HepG2 (cell line): ENCODE measurements around the gene RAB36. TPM values are rescaled to one million over a fixed set of nuclear protein-coding genes. Genes with fewer than 3 reads are reported as not detected.

Source experiments
- ADNP ChIP-seq: sonication (generic); formaldehyde crosslinking; IDR thresholded peaks from 2 replicates; pipeline ENCODE4 v1.4.0; 2020; ENCODE audit warnings: missing genetic modification reagents
- BORCS8-MEF2B ChIP-seq: sonication (generic); formaldehyde crosslinking; IDR thresholded peaks from 2 replicates; pipeline ENCODE4 v1.8.0; 2022; ENCODE audit warnings: mild to moderate bottlenecking, missing genetic modification reagents
- FOSL1 ChIP-seq: sonication (generic); formaldehyde crosslinking; IDR thresholded peaks from 2 replicates; pipeline ENCODE4 v1.9.0; 2021; ENCODE audit warnings: missing genetic modification reagents, borderline replicate concordance
- NFATC3 ChIP-seq: sonication (generic); formaldehyde crosslinking; IDR thresholded peaks from 2 replicates; pipeline ENCODE4 v1.5.1; 2020; ENCODE audit warnings: mild to moderate bottlenecking, missing genetic modification reagents
- RBM22 ChIP-seq: fragments of 200-400 bp; formaldehyde crosslinking; optimal IDR thresholded peaks from 2 replicates; pipeline ENCODE3; 2017; ENCODE audit warnings: mild to moderate bottlenecking, low read length, moderate library complexity
- ZNF605 ChIP-seq: sonication (generic); formaldehyde crosslinking; IDR thresholded peaks from 2 replicates; pipeline ENCODE4 v1.8.0; 2022; ENCODE audit warnings: mild to moderate bottlenecking, missing genetic modification reagents
- ZNF660 ChIP-seq: sonication (generic); formaldehyde crosslinking; IDR thresholded peaks from 2 replicates; pipeline ENCODE4 v1.5.1; 2020; ENCODE audit warnings: mild to moderate bottlenecking, low read depth, missing genetic modification reagents, borderline replicate concordance
- polyA plus RNA-seq, 8 experiments: library from polyadenylated mRNA; depleted of rRNA in 3 of 8; stranded (reverse) in 7 of 8; unstranded in 1 of 8; fragments of >200 nt; fragmentation: Illumina TruSeq in 4 of 8; extraction: Trizol in 4 of 8; gene quantifications; 2 replicates each; pipeline versions ENCODE4 v1.2.1 to v1.2.3, GENCODE V29; 2011 to 2016; ENCODE audit warnings: low read depth in 4 of 8, missing spikeins in 1 of 8, mixed read lengths in 1 of 8; ENCODE audit not compliant: insufficient read depth in 1 of 8
- total RNA-seq, 5 experiments: library from RNA; depleted of rRNA; stranded (reverse); fragments of >200 nt; fragmentation: Illumina TruSeq; extraction: Trizol; gene quantifications; 2 replicates each; pipeline ENCODE4 v1.2.3, GENCODE V29; 2016; ENCODE audit warnings: low read depth in 1 of 5
- TF ChIP-seq, protein P1 (sequence below): sonication (generic); formaldehyde crosslinking; IDR thresholded peaks from 2 replicates; pipeline ENCODE4 v1.4.0; 2020; ENCODE audit warnings: missing genetic modification reagents, borderline replicate concordance
- TF ChIP-seq, protein P2 (sequence below): sonication (generic); formaldehyde crosslinking; IDR thresholded peaks from 2 replicates; pipeline ENCODE4 v1.5.1; 2020; ENCODE audit warnings: missing genetic modification reagents, mild to moderate bottlenecking, borderline replicate concordance
- TF ChIP-seq, protein P3 (sequence below): sonication (generic); formaldehyde crosslinking; conservative IDR thresholded peaks from 2 replicates; pipeline ENCODE4 v1.5.0; 2020; ENCODE audit warnings: missing genetic modification reagents
- TF ChIP-seq, protein P4 (sequence below): IDR thresholded peaks from 2 replicates; pipeline ENCODE4 v1.4.0; 2020; ENCODE audit warnings: mild to moderate bottlenecking, missing genetic modification reagents
- TF ChIP-seq, protein P5 (sequence below), 2 experiments: sonication (generic) in 1 of 2; formaldehyde crosslinking in 1 of 2; IDR thresholded peaks; 2 replicates each; pipeline versions ENCODE4 v1.4.0 to v1.6.1; 2018 to 2020; ENCODE audit warnings: missing genetic modification reagents in 2 of 2, borderline replicate concordance in 1 of 2, low read depth in 1 of 2, mild to moderate bottlenecking in 1 of 2, missing biosample characterization in 1 of 2
- TF ChIP-seq, protein P6 (sequence below): sonication (generic); formaldehyde crosslinking; IDR thresholded peaks from 2 replicates; pipeline ENCODE4 v1.4.0; 2020; ENCODE audit warnings: mild to moderate bottlenecking, missing genetic modification reagents

RAB36 gene
- total and polyA plus RNA-seq, 2 of the 13 experiments (the other 11 are each of a cell fraction or from before 2014, with no cell fraction given): 0.24 to 0.86 TPM

DNA sequence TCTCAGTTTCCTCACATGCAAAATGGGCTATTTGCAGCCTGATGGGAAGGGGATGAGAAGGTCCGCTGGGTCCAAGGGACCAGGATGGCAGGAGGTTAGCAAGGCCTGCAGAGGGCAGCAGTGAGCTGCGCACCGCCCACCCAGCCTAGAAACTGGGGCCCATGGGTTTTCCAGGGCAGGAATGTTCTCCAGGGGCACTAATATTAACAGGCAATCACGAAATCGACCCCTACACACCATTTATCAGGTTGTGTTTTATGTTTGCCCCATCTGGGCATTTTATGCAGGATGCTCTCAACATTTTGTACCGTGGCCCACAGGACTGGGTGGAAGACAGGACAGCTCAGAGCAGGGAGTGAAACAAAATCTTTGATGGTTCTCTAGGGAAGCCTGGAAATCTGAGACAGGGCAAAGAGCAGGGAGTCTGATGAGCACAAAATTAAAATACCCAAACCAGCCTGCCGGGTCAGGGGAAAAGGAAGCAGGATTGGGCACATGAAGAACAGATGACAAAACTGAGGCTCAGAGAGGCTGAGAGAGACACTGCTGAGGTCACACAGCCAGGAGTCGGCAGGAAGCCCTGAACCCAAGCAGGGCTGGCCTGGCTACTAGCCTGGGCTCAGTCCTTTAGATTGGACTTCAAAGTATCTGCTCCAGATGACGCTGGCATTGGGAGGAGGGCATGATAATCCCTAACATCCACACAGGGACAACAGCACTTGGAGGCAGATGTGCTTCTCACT, 33.4 kb downstream of the RAB36 start (continued):
- TF ChIP-seq, protein P1, sequence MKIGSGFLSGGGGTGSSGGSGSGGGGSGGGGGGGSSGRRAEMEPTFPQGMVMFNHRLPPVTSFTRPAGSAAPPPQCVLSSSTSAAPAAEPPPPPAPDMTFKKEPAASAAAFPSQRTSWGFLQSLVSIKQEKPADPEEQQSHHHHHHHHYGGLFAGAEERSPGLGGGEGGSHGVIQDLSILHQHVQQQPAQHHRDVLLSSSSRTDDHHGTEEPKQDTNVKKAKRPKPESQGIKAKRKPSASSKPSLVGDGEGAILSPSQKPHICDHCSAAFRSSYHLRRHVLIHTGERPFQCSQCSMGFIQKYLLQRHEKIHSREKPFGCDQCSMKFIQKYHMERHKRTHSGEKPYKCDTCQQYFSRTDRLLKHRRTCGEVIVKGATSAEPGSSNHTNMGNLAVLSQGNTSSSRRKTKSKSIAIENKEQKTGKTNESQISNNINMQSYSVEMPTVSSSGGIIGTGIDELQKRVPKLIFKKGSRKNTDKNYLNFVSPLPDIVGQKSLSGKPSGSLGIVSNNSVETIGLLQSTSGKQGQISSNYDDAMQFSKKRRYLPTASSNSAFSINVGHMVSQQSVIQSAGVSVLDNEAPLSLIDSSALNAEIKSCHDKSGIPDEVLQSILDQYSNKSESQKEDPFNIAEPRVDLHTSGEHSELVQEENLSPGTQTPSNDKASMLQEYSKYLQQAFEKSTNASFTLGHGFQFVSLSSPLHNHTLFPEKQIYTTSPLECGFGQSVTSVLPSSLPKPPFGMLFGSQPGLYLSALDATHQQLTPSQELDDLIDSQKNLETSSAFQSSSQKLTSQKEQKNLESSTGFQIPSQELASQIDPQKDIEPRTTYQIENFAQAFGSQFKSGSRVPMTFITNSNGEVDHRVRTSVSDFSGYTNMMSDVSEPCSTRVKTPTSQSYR (CRISPR knock-in tag): no peak
- TF ChIP-seq, protein P2, sequence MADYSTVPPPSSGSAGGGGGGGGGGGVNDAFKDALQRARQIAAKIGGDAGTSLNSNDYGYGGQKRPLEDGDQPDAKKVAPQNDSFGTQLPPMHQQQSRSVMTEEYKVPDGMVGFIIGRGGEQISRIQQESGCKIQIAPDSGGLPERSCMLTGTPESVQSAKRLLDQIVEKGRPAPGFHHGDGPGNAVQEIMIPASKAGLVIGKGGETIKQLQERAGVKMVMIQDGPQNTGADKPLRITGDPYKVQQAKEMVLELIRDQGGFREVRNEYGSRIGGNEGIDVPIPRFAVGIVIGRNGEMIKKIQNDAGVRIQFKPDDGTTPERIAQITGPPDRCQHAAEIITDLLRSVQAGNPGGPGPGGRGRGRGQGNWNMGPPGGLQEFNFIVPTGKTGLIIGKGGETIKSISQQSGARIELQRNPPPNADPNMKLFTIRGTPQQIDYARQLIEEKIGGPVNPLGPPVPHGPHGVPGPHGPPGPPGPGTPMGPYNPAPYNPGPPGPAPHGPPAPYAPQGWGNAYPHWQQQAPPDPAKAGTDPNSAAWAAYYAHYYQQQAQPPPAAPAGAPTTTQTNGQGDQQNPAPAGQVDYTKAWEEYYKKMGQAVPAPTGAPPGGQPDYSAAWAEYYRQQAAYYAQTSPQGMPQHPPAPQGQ: 0 out of 2 replicates have a peak, but pooled peaks have one; percentile 30
- TF ChIP-seq ZNF605 (no peak), BORCS8-MEF2B (CRISPR knock-in tag) (no peak), ADNP (no peak), FOSL1 (no peak), ZNF660 (CRISPR knock-in tag) (no peak), RBM22 (no peak), NFATC3 (CRISPR knock-in tag) (peak; percentile 82; the same call in 1 of the 2 replicates)
- TF ChIP-seq, protein P3, sequence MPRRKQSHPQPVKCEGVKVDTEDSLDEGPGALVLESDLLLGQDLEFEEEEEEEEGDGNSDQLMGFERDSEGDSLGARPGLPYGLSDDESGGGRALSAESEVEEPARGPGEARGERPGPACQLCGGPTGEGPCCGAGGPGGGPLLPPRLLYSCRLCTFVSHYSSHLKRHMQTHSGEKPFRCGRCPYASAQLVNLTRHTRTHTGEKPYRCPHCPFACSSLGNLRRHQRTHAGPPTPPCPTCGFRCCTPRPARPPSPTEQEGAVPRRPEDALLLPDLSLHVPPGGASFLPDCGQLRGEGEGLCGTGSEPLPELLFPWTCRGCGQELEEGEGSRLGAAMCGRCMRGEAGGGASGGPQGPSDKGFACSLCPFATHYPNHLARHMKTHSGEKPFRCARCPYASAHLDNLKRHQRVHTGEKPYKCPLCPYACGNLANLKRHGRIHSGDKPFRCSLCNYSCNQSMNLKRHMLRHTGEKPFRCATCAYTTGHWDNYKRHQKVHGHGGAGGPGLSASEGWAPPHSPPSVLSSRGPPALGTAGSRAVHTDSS: no peak
- TF ChIP-seq, protein P4, sequence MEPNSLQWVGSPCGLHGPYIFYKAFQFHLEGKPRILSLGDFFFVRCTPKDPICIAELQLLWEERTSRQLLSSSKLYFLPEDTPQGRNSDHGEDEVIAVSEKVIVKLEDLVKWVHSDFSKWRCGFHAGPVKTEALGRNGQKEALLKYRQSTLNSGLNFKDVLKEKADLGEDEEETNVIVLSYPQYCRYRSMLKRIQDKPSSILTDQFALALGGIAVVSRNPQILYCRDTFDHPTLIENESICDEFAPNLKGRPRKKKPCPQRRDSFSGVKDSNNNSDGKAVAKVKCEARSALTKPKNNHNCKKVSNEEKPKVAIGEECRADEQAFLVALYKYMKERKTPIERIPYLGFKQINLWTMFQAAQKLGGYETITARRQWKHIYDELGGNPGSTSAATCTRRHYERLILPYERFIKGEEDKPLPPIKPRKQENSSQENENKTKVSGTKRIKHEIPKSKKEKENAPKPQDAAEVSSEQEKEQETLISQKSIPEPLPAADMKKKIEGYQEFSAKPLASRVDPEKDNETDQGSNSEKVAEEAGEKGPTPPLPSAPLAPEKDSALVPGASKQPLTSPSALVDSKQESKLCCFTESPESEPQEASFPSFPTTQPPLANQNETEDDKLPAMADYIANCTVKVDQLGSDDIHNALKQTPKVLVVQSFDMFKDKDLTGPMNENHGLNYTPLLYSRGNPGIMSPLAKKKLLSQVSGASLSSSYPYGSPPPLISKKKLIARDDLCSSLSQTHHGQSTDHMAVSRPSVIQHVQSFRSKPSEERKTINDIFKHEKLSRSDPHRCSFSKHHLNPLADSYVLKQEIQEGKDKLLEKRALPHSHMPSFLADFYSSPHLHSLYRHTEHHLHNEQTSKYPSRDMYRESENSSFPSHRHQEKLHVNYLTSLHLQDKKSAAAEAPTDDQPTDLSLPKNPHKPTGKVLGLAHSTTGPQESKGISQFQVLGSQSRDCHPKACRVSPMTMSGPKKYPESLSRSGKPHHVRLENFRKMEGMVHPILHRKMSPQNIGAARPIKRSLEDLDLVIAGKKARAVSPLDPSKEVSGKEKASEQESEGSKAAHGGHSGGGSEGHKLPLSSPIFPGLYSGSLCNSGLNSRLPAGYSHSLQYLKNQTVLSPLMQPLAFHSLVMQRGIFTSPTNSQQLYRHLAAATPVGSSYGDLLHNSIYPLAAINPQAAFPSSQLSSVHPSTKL (CRISPR knock-in tag): no peak
- TF ChIP-seq, protein P5, sequence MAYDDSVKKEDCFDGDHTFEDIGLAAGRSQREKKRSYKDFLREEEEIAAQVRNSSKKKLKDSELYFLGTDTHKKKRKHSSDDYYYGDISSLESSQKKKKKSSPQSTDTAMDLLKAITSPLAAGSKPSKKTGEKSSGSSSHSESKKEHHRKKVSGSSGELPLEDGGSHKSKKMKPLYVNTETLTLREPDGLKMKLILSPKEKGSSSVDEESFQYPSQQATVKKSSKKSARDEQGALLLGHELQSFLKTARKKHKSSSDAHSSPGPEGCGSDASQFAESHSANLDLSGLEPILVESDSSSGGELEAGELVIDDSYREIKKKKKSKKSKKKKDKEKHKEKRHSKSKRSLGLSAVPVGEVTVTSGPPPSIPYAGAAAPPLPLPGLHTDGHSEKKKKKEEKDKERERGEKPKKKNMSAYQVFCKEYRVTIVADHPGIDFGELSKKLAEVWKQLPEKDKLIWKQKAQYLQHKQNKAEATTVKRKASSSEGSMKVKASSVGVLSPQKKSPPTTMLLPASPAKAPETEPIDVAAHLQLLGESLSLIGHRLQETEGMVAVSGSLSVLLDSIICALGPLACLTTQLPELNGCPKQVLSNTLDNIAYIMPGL (CRISPR knock-in tag; IDR thresholded peaks at IDR 0.05; ENCODE audit: borderline replicate concordance in 1 of 2, low read depth in 1 of 2): peak in 1 of 2 experiments; percentile 51; a peak in 2 of 4 replicates
- TF ChIP-seq, protein P6, sequence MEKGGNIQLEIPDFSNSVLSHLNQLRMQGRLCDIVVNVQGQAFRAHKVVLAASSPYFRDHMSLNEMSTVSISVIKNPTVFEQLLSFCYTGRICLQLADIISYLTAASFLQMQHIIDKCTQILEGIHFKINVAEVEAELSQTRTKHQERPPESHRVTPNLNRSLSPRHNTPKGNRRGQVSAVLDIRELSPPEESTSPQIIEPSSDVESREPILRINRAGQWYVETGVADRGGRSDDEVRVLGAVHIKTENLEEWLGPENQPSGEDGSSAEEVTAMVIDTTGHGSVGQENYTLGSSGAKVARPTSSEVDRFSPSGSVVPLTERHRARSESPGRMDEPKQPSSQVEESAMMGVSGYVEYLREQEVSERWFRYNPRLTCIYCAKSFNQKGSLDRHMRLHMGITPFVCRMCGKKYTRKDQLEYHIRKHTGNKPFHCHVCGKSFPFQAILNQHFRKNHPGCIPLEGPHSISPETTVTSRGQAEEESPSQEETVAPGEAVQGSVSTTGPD (CRISPR knock-in tag): peak; percentile 80; the same call in 1 of the 2 replicates
